ENCODE results near the gene DNM1.
"Not testable (repeated sequence)": the region's sequence is repeated elsewhere in the genome, so short reads cannot be mapped to it uniquely, and the experiment has no call there.

DNM1 gene

DNA sequence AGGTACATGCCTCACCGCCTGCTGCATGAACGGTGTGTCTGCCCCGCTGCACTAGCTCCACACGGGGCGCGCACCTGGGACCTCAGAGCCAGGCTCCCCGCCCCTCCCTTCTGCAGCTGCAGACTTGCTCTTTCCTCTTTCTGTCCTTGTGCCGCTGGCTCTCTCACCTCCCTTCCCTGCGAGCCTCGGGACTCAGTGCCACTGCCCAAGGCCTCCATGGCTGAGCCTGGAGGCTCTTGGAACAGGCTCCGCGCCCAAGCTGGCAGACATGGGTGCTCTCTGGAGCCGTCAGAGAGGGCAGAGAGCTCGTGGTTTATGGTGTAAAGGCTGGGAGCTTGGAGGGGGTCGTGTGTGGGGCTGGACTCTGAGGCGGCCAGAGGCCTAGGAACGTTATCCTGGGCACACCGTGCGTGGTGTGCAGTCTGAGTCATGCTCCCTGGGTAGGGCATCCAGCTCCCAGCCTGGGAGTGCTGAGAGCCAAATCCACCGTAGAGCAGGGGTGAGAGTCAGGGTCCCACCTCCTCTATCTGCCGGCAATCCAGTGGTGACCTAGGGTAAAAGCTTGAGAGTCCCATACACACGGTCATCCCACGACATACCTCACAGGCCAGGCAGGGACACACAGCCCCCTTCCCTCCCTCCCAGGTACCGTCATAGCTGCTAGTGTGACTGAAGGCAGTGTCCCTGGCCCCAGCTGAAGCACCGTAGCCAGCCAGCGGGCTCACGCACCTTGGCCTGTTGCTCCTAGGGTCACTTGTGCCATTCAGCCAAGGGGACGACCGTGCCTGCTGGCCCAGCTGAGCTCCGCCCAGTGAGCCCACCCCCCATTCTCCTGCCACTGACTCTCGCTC lies 50.2 kb downstream of the DNM1 start:
- DNase-seq = no peak

GRCh38 chr9:128253991-128254346 lies 50.8 kb downstream of the DNM1 start:
- DNase-seq = no peak

DNA sequence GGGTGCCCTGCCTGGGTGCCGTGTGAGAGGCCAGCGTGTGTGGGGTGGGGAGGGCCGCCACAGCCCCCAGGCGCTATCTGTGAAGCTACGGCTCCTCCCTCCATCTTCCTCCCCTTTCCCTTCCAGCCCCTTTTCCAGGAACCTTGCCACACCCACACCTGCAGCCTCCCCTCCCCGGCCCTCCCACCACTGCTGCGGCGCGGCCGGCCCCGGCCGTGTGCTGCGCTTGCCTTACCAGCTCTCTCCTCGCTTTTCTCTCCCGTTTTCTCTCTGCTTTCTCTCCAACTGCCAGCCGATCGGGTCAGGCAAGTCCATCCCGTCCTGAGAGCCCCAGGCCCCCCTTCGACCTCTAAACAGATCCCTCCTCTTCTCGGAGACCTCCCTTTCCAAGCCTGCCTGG lies 51.2 kb downstream of the DNM1 start:
- no peak for DNase-seq

GRCh38 chr9:128254855-128255759 lies 51.9 kb downstream of the DNM1 start:
- peak; percentile 80 for DNase-seq

DNA sequence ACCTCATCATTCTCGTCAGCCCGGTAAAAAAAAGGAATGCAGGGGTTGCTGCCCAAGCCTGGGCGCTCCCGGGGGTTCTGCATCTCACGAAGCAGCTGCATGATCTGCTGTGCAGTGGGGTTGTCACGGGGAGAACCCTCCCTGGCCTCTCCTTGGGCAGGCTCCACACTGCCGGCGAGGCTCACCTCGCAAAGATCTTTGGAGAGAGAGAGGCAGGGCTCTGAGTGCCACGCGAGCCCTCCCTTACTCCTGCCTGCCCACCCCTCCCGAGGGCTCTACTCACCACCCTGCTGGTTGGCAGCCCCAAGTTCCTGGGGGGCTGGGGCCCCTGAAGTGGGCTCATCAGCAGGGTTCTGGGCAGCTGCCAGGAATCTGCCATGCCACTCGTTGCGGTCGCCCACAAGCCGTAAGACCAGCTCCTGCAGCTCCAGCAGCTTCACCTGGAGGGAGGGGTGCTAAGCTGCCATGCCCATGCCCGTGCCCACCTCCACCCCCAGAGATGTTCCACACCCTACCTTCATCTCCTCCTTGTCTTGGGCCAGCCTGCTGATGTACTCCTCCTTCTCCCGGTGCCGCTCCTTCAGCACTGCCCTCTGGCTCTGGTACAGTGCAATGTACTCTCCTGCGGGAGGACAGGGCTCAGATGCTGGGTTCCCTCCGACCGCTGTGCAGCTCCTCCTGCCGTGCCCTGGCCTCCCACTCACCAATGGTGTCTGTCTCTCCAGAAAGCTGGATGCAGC lies 54.1 kb downstream of the DNM1 start:
- no peak for DNase-seq

- DNase-seq = no peak
Measured at GRCh38 chr9:128257907-128258306, 54.7 kb downstream of the DNM1 start.

GRCh38 chr9:128258326-128258725 lies 55.1 kb downstream of the DNM1 start:
- no peak for DNase-seq

DNA sequence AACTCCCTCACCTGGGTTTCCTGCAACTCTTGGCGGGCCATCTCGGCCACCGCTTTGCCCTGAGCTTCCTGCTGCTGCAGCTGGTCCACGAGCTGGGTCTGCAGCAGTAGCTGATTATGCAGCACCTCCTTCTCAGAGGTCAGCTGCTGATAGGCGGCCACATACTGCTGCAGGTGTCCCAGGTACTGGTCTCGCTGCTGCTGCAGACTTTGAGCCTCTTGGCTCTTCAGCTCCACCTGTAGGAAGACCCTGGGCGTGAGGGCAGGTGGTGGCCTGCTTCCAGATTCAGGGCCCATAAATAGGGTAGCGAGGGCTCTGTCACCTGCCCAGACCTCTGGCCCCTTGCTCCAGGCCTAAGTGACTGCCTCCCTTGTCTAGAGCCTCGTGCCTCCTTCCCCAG lies 56.0 kb downstream of the DNM1 start:
- DNase-seq = peak; percentile 57

- DNase-seq = no peak
Measured at GRCh38 chr9:128260340-128260739, 57.2 kb downstream of the DNM1 start.

DNA sequence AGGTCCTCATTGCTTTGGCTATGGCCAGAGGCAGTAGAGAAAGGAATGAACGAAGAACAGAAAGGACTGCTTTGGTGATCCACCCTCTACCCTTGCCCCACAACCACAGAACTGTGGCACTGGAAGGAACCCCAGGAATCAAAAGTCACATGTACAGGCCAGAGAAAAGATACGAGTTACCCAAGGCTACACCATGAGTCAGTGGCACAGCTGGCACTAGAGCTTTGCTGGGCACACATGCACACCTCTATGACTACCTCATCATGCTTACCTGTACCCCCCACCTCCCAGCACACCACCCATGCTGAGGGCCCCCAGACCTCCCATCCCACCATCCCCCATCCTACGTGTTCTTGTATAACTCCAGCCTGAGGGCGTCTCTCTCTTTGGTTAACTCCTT lies 59.5 kb downstream of the DNM1 start:
- no peak for DNase-seq

DNA sequence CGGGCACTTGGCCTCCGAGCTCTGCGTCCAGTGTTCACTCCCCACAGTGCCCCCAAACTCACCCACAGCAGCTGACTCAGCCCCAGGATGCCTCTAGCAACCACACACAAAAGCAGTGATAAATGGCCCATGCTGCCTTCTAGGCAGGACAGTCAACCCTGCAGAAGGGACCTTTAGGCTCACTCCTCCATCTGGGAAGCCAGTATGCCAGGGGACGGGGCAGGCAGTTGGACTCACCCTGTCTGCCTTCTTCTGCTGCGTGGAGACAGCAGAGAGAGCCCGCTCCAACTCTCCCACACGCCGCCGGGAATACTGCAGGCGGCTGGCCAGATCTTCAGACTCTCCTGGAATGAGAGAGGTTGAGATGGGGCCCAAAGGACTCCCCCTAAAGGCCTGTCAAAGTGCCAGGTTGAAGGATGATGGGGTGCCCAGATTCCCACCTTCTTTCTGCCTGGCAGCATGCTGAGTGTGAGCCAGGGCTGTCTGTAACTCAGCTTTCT lies 62.2 kb downstream of the DNM1 start:
- DNase-seq = no peak

- DNase-seq = no peak
Measured at GRCh38 chr9:128266868-128267590, 63.9 kb downstream of the DNM1 start.

DNA sequence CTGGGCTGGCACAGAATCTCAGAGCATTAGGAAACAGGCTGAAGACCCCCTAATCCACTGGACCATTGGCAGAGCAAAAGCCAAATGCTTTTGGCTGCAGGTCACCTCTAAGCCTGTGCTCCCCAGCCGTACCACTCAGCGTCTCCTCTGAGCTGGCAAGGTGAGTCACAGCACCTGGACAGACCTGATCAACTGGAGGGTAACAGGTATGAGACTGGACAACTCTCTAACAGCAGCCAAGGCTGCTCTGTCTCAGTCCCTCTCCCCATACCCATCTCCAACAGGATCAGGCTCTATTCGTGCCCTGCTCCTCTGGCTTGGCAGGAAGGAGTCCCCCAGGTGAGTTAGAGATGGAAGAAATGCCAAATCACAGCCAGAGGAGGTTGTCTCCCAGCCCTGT lies 67.9 kb downstream of the DNM1 start:
- peak; percentile 37 for DNase-seq

GRCh38 chr9:128271512-128271911 lies 68.3 kb downstream of the DNM1 start:
- no peak for DNase-seq

DNA sequence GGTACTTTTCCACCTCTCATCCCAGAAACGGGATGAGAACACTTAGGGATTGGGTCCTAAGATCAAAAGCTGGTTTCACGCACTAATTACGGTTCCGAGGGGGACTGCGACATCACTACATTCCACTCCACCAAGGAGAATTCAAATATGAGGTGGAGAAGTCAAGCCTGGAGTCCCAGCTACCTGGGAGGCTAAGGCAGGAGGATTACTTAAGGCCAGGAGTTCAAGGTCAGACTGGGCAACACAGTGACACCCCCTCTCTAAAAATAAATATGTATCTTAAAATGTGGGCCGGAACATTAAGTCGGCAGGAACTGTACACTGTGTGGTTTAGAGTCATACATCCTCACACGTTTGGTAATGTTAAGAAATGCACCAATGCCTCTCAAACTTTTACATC lies 71.1 kb downstream of the DNM1 start:
- DNase-seq = no peak

DNA sequence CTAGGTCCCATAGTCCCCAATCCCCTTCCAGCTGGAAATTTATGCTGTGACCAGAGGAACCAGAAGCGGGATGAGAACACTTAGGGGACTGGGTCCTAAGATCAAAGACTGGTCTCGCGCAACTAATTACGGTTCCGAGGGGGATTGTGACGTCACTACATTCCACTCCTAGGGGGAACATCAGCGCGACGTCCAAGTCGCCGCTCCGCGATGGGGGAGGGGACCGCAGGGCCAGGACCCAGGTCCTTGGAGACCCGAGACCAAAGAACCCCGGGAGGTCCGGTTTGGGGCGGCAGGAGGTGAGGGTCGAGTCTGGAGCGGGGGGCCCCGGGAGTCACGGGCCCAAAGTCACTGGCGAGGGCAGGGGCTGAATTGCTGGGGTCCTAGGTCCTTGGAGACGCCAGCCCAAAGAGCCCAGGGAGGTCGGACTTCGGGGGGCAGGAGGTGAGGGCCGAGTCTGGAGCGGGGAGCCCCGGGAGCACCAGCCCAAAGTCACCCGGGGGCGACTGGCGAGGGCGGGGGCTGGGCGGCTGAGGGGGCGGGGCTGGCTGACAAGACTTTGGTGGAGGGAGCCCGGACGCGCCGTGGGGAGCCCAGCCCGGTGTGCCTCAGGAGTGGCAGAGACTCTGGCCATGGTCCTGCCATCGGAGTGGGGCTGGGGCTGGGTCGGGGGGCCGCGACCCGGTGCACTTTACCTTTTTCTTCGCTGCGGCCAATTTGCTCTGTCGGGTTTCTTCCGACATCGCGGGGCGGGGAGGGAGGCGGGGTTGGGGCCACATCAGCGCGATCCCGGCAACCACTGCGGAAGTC lies 72.2 kb downstream of the DNM1 start, which contains the start of gene GOLGA2:
Gene GOLGA2, minus strand, starts transcription at position 810 of the 810 bp plus-strand sequence. Its CDS starts 31 bp downstream, at position 779.
- DNase-seq = peak; percentile 37

DNA sequence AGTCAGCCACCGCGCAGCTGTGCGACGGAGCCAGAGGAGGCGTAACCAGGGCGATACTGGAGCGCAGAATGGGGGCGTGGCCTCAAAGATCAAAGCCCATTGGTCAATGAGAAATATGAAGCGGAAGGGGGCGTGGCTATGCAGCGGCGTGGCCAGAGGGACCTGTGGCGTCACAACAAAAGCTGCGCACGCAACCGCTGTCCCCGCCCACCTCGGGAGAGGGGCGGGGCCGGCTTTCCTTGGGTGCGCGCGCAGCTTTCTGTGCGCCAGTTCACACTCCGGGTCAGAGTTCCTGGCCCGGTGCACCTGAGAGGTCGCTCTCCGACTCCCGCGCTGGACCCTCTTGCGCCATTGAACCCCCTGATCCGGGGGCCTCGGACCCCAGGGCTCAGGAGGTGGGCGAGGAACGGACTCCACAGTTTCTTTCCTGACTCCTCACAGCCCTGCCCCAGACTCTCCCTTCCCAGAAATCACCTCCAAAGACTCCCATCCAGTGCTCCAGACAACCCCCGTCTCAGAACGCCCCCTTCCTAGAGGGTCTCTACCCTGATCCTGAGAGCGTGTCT lies 72.9 kb downstream of the DNM1 start, which contains the start of gene SWI5:
Gene SWI5, plus strand, starts transcription at position 269 of the 566 bp plus-strand sequence.
- DNase-seq = peak; percentile 100

DNA sequence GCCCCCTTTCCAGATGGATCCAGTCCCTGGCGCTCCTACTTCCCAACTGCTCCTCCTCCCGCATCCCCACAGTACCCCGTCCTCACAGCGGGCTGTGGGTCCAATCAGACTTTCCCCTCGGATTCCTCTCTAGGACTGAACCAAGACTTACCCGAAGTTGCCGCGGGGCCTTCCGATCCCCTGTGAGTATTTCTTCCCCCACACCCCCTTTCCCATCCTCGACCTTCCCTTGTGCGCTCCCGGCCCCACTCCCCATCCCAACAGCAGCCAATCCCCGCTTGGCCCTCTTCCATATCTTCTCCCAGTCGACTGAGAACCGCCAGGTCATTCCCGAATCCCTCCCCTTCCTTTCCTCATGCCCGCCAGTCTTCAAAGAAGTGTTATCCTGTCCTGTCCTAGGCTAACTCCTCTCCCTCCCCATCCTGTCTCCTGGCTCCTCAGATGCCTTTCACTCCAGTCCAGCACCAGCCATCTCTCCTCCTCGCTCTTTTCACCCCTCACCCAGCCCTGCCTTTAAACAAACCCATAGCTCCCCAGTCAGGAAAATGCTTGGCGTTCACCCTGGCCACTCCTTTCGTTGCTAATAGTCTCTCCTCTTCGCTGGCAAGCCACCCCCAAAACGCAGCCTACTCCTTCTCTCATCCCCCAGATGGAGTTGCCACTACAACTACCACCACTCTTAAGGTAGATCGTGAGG lies 73.5 kb downstream of the DNM1 start:
- DNase-seq = peak; percentile 60

- DNase-seq = not testable (repeated sequence)
Measured at GRCh38 chr9:128279088-128280073, 76.2 kb downstream of the DNM1 start.
